GM21423 (cell line): ENCODE results near the gene MYO15B.

ENCODE experiments used
- ATAC-seq: cut with Tn5 transposase; IDR thresholded peaks from one replicate; pipeline ENCODE4 v1.9.1; 2021; ENCODE audit warnings: mild to moderate bottlenecking, moderate library complexity; ENCODE audit not compliant: unreplicated experiment

The MYO15B gene

DNA sequence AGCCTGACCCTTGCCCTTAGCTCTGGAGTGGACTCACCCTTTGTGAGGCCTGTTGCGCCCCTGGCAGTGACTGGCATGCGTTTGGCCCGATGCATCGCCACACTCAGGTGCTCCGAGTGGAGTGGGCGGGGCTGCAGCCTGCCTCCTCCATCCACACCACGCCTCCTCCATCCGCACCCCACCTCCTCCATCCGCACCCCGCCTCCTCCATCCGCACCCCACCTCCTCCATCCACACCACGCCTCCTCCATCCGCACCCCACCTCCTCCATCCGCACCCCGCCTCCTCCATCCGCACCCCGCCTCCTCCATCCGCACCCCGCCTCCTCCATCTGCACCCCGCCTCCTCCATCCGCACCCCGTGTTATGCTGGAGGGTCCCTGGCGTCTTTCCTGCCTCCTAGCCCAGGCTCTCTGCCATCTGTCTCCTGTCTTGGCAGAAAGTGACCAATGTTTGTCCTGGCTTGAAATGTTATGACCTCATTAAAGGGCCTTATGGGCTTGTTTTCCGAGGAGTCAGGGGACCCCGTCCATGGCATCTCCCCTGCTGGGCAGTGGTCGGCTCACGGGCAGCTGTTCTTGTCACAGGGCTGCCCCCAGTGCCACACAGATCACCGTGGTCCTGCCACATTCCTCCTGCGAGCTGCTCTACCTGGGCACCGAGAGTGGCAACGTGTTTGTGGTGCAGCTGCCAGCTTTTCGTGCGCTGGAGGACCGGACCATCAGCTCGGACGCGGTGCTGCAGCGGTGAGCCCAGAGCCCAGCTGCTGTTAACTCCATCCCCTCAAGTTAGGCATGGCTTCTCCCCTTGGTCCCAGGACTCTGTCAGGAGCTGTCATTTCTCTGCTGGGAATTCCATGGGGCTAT, 28.7 kb upstream of the MYO15B start:
- no peak for ATAC-seq

DNA sequence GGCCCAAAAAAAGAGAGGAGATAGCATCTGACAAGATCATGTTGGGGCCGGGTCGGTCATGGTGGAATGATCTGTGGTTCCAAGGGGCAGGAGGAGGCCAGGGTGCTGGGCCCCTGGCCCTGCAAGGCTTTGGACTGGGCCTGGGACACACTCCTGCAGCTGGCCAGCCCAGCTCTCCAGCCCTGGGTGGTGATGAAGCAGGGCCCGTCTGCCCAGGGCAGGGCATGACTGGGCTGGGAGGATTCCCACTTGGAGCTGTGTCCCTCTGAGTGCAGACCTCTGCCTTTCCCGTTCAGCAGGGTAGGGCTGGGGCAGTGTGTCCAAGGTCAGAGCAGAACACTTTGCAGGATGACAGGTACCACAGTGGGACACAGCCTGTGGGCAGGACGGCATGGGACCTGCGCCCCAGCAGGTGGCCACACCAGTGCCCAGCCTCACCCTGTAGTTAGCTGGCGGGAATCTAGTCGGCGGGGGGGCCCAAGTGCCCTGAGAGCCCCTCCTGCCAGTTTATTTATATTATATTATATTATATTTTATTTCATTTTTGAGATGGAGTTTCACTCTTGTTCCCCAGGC, 27.6 kb upstream of the MYO15B start:
- ATAC-seq: no peak

DNA sequence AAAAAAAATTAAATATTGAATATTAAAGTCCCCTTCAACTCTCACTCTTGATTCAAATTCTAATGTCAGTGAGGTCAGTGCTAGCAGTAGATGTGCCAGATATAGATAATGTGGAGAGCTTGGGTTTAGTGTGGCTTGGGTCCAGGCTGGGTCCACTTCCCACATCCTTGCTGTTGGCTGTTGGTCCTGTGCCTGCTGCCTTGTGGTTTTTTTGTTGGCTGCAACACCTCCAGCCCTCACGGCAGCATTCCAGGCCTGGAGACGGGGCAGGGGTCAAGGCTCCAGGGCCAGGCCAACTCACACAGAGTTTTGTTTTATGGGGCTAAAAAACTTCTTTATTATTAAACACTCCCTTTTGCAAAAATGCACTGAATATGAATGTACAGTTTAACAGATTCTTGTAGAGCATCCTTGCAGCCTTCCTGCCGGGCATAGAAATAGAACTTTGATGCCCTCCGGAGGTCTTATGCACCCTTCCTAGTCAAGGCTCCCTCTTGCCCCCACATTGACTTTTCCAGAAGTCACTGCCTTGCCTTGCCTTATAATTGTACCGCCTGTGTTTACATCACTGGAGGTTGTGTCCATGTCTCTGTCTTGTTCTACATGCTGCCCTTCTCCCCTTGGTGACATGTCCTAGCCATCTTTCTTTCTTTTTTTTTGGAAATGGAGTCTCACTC, 25.5 kb upstream of the MYO15B start:
- ATAC-seq: no peak

DNA sequence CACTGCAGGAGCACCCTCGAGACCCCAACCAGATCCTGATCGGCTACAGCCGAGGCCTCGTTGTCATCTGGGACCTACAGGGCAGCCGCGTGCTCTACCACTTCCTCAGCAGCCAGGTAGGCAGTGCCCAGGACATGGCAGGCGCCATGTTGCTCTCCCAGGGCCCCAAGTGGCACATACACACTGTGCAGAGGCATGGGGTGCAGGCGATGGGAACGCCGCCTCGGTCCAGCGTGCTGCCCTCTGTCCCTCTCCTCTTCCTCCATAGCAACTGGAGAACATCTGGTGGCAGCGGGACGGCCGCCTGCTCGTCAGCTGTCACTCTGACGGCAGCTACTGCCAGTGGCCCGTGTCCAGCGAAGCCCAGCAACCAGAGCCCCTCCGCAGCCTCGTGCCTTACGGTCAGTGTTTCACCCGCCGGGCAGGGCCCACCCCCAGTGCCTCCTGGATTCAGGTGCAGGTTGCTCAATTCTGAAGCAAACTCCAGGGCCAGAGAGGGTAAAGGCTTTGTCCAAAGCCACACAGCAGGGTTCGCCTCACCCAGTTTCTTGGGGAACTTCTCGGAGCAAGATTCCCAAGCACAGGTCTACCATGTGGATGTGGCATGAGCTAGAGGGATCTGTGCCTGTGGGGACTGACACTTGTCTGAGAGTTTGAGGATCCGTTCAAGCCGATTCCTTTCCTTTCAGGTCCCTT, 24.4 kb upstream of the MYO15B start:
- ATAC-seq: no peak

DNA sequence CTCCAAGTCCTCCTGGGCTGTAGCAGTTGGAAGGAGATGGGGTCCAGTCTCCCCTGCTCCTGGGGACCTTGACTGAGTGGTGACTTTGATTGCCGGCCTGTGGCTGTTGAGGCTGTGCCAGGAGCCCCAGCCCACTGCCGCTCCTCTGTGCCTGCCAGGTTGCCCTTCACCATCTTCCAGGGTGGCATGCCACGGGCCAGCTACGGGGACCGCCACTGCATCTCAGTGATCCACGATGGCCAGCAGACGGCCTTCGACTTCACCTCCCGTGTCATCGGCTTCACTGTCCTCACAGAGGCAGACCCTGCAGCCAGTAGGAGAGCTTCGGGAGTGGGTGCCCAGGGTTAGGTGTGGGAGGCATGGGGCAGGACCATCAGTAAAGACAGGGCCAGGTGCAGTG, 23.4 kb upstream of the MYO15B start:
- no peak for ATAC-seq

DNA sequence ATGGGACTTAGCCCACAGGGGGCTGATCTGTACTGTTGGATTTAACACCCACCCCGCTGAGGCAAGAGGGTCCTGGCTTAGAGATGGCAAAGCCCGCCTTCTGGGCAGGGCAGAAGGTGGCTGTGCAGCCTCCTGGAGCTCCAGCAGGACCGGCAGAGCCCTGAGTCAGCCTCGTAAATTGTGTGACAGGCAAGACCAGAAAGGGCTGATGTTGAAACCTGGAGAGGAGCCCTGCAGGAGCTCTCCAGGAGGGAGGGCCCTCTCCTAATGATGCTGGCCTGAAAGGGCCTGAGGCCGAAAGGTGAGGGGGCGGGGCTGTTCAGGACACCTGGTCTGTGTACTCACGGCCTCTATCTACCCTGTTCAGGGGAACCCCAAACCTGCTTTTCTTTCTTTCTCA, 22.5 kb upstream of the MYO15B start:
- ATAC-seq: no peak

DNA sequence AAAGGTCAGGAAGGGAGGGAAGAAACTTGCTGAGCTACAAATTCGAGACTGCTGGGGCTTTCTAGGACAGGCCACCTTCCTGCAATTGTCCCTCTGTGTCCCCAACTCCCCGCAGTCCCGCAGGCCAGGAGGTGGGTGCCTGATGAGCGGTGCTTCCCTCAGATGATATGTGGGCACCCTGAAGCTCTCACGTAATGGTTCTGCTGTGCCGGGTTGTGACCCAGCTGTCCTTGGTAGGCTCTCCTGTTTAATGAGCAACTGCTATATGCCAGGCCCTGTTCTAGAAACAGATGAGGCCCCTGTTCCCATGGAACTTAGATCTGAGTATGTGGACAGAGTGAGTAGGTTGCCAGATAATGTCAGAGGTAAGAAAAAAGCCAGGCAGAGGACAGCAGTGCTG, 22.0 kb upstream of the MYO15B start:
- no peak for ATAC-seq

DNA sequence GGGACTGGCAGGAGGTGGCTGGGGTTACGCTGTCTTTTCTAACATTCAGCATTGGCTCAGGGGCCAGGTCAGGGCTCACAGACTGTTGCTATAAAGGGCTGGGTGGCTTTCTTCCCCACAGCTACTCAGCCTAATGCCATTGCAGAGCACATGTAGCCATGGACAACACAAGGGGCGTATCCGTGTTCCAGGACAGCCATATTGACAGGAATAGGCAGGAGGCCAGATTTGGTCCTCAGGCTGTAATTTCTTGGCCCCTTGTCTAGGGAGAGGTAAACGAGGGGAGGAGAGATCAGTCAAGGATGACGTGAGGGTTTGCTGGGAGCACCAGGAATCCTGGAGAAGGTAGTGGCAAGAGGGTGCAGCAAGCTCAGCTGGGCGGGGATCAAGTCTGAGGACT, 21.2 kb upstream of the MYO15B start:
- no peak for ATAC-seq

DNA sequence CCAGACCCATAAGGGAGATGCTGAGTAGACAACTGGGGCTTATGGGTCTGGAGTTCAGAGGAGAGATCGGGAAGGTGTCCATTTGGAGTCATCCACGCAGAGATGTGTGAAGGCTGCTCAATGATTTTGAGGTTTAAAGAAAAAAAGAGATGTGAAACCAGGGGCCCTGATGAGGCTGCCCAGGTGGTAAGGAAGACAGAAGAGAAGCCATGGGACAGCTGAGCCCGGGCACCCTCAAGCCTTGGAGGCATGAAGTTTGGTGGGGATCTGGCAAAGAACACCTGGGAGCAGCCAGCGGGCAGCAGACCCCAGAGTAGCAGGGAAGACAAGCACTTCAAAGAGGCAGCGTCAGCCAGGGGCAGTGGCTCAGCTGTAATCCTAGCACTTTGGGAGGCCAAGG, 20.8 kb upstream of the MYO15B start:
- ATAC-seq: no peak

DNA sequence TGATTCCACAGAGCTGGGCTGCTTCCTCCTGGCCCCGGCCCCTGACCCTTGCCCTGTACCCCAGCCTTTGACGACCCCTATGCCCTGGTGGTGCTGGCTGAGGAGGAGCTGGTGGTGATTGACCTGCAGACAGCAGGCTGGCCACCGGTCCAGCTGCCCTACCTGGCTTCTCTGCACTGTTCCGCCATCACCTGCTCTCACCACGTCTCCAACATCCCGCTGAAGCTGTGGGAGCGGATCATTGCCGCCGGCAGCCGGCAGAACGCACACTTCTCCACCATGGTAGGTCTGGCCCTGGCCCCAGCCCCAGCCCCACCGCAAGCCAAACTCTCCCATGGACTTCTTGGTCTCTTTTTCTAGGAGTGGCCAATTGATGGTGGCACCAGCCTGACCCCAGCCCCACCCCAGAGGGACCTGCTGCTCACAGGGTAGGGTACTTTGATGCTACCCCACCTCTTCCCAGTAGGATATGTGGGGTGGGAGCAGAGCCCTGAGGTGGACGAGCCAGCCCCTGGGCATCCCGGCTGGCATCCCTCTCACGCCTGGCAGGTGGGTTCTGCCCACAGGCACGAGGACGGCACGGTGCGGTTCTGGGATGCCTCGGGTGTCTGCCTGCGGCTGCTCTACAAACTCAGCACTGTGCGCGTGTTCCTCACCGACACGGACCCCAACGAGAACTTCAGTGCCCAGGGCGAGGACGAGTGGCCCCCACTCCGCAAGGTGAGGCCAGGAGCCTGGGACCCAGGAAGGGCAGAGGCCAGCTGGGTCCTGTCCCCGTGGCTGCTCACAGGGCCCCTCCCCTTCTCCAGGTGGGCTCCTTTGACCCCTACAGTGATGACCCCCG, 19.0 kb upstream of the MYO15B start:
- ATAC-seq: no peak

DNA sequence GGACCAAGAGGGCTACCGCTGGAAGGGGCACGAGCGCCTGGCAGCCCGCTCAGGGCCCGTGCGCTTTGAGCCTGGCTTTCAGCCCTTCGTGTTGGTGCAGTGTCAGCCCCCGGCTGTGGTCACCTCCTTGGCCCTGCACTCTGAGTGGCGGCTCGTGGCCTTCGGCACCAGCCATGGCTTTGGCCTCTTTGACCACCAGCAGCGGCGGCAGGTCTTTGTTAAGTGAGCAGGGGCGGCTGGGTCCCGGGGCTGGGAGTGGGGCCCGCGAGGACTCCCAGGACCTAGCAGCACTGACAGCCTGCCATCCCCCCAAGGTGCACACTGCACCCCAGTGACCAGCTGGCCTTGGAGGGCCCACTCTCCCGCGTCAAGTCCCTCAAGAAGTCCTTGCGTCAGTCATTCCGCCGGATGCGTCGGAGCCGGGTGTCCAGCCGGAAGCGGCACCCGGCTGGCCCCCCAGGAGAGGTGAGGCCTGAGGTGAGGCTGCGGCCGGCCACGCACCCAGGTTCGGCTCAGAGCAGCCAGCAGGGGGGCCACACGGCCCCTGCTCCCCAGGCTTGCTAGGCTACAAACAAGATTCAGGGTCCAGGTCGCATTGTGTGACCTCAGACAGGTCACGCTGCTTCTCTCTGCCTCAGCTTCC, 17.4 kb upstream of the MYO15B start:
- no peak for ATAC-seq

DNA sequence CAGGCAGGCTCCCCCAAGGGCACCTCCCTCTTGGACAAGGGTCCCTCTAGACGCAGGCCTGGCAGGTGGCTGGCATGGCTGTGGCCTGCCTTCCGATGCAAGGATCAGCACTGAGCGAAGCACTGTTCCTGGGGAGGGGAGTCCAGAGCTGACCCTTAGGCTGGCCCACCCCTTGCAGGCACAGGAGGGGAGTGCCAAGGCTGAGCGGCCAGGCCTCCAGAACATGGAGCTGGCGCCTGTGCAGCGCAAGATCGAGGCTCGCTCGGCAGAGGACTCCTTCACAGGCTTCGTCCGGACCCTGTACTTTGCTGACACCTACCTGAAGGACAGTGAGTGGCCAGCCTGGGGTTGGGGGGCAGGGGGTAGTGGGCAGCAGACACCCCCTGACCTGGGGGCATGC, 16.8 kb upstream of the MYO15B start:
- ATAC-seq: no peak

DNA sequence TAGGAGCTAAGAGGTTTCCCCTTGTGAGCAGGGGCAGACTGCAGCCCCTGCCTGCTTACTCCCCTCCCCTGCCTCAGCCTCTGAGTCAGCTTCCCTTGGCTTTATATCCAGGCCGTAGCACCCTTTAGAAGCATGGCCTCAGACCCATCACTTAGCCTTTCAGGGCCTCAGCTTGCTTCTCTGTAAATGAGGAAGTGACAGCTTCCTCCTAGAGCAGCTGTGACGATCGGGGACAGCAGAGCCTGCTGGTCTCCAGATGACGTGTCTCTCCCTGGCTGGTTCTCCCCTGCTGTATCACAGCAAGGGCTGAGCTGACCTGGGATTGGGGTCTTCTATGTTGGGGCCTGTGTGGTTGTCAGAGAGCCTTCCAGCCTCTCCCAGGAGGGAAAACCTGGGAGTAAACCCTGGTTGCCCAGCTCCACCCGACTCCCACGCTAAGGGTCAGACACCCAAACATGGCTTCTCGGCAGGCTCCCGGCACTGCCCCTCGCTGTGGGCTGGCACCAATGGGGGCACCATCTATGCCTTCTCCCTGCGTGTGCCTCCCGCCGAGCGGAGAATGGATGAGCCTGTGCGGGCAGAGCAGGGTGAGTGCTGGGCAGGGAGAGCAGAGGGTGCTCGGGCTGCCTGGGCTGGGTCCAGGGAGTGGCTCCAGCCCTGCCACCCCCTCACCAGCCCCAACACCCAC, 16.3 kb upstream of the MYO15B start:
- ATAC-seq: no peak

DNA sequence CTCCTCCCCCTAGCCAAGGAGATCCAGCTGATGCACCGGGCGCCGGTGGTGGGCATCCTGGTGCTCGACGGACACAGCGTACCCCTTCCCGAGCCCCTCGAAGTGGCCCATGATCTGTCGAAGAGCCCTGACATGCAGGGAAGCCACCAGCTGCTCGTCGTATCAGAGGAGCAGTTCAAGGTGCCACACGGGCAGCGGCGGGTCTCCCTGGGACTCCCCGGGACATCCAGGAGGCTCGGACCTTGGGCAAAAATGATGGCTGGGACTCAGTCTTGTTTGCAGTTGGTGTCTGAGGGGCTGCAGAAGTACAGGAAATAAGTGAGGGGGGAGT, 15.8 kb upstream of the MYO15B start:
- ATAC-seq: no peak

DNA sequence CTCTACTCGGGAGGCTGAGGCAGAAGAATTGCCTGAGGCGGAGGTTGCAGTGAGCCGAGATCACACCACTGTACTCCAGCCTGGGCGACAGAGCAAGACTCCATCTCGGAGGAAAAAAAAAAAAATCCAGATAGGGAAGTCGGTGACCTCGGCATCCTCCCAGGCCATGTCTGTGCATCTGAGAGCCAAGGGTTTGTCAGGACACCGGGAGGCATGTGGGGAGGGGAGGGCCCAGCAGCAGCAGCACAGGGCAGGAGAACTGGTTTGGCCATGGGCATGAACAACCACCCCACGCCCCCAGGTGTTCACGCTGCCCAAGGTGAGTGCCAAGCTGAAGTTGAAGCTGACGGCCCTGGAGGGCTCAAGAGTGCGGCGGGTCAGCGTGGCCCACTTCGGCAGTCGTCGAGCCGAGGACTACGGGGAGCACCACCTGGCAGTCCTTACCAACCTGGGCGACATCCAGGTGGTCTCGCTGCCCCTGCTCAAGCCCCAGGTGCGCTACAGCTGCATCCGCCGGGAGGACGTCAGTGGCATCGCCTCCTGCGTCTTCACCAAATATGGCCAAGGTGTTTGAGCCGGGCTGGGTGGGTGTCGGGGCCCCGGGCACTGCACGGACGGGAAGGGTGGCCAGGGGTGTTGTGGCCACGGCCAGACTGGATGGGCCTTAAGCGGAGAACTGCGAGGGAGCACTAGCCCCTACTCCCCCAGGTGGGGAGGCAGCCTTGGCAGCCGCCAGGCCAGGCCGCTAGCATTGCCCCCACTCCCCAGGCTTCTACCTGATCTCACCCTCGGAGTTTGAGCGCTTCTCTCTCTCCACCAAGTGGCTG, 14.7 kb upstream of the MYO15B start:
- no peak for ATAC-seq

DNA sequence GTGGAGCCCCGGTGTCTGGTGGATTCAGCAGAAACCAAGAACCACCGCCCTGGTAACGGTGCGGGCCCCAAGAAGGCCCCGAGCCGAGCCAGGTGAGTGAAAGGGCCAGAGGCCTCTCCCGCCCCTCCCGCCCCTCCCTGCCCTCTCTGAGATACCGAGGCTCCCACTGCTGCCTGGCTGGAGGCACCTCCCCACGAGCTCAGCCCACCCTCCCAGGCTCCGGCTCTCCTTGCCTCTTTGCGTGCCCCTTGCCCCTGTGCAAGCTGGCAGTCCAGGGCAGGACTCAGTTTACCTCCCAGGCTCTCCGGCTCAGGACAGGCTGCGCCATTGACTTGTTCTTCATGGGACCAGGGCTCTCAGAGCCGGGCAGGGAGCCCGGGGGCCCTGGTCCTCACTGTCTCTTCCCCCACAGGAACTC, 14.1 kb upstream of the MYO15B start:
- no peak for ATAC-seq

DNA sequence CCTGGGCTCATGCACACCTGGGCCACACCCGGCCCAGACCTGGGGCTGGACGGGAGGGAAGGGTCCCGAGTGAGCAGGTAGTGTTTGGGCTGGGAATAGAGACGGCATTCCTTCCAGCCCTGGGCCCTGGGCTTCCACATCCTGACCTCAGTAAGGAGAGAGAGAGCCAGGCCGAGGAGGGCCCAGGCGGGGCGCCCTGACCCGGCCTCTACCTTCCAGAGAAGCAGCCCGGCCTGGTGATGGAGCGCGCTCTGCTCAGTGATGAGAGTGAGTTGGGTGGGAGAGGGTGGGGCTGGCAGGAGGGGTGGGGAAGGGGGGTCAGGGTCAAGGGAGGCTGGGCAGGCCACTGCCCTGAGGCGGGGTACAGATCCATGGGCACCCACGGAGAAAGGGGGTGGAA, 13.6 kb upstream of the MYO15B start:
- ATAC-seq: no peak

DNA sequence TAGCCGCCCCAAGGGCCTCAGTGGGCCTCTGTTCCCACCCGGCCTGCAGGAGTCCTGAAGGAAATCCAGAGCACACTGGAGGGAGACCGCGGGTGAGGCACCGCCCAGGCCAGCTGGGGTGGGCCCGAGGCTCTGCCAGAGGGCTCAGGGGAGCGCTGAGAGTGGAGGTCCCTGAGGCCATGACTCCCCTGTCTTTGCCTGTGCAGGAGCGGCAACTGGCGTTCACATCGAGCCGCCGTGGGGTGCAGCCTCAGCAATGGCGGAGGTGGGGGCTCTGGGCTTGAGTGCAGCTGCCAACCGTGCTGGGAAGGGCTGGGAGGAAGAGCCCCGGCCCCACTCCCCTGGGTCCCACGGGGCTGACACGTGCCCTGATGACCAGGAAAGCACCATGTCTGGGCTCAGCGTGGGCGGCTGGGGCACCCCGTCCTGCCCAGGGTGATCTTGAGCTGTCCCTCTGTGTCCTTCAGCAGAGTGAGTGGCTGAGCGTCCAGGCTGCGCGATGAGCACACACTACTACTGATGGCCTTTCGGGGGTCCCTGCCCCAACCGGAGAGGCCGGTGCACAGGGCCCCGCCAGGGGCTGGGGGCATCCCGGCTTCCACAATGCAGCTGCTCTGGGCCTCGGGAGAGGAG, 13.1 kb upstream of the MYO15B start:
- ATAC-seq: no peak
